ENCODE results near the gene TTC8. TPM values are rescaled to one million over a fixed set of nuclear protein-coding genes. Genes with fewer than 3 reads are reported as not detected.

Gene TTC8
- total and polyA plus RNA-seq, 2 donors (not counting 1 experiment from before 2014, with no cell fraction given) = 31.2 to 44.2 TPM

GRCh38 chr14:88802596-88802995, 21.9 kb upstream of the TTC8 start:
- no peaks in the 10 kb centered on the region for H4K20me1 ChIP-seq (ENCODE audit: control insufficient read depth, extremely low read depth, insufficient read depth, low read length)
- H3K9ac ChIP-seq (ENCODE audit: insufficient read depth, low read length) = no peak overlapping the region
- no peak overlapping the region for H3K27ac ChIP-seq (ENCODE audit: insufficient read depth, low read length)
- H3K79me2 ChIP-seq (ENCODE audit: control insufficient read depth, insufficient read depth, low read length) = no peaks in the 10 kb centered on the region
- TF ChIP-seq CTCF (conservative IDR thresholded peaks at IDR 0.05 in 1 of 2, IDR thresholded peaks at IDR 0.05 in 1 of 2; ENCODE audit: low read depth in 1 of 2, low read length in 2 of 2) = no peak
- no peak for TF ChIP-seq EZH2 (IDR thresholded peaks at IDR 0.05; ENCODE audit: low read length, missing control alignments)
- H3K36me3 ChIP-seq (ENCODE audit: control insufficient read depth, insufficient read depth, low read length) = no peaks in the 10 kb centered on the region
- no peak overlapping the region for H3K4me2 ChIP-seq (ENCODE audit: extremely low read depth, insufficient read depth, low read length)
- no peak for DNase-seq (ENCODE audit: low read depth in 2 of 2)
- no peak overlapping the region for H2AFZ ChIP-seq (ENCODE audit: low read length)
- H3K27me3 ChIP-seq (ENCODE audit: control insufficient read depth, insufficient read depth, low read length) = no peaks in the 10 kb centered on the region
- H3K4me3 ChIP-seq (replicated peaks in 1 of 4; ENCODE audit: control extremely low read depth in 1 of 4, insufficient read depth in 1 of 4, low read depth in 3 of 4, low read length in 4 of 4) = no peak overlapping the region
- no peaks in the 10 kb centered on the region for H3K9me3 ChIP-seq (ENCODE audit: control insufficient read depth, insufficient read depth, low read depth, low read length)
- no peaks in the 10 kb centered on the region for H3K4me1 ChIP-seq (ENCODE audit: control insufficient read depth, extremely low read depth, insufficient read depth, low read length)

- Histone ChIP-seq H4K20me1 (ENCODE audit: control insufficient read depth, extremely low read depth, insufficient read depth, low read length) (no peaks in the 10 kb centered on the region), H3K4me1 (ENCODE audit: control insufficient read depth, extremely low read depth, insufficient read depth, low read length) (no peaks in the 10 kb centered on the region), H3K4me2 (ENCODE audit: extremely low read depth, insufficient read depth, low read length) (no peak overlapping the region), H3K27me3 (ENCODE audit: control insufficient read depth, insufficient read depth, low read length) (no peaks in the 10 kb centered on the region), H2AFZ (ENCODE audit: low read length) (no peak overlapping the region), H3K9me3 (ENCODE audit: control insufficient read depth, insufficient read depth, low read depth, low read length) (no peaks in the 10 kb centered on the region), H3K4me3 (replicated peaks in 1 of 4; ENCODE audit: control extremely low read depth in 1 of 4, insufficient read depth in 1 of 4, low read depth in 3 of 4, low read length in 4 of 4) (no peak overlapping the region), H3K9ac (ENCODE audit: insufficient read depth, low read length) (no peak overlapping the region), H3K36me3 (ENCODE audit: control insufficient read depth, insufficient read depth, low read length) (no peaks in the 10 kb centered on the region), H3K27ac (ENCODE audit: insufficient read depth, low read length) (no peak overlapping the region), H3K79me2 (ENCODE audit: control insufficient read depth, insufficient read depth, low read length) (no peaks in the 10 kb centered on the region)
- DNase-seq (ENCODE audit: low read depth in 2 of 2) = no peak
- TF ChIP-seq EZH2 (IDR thresholded peaks at IDR 0.05; ENCODE audit: low read length, missing control alignments) (no peak), CTCF (conservative IDR thresholded peaks at IDR 0.05 in 1 of 2, IDR thresholded peaks at IDR 0.05 in 1 of 2; ENCODE audit: low read depth in 1 of 2, low read length in 2 of 2) (no peak)
Measured at GRCh38 chr14:88804035-88804434, 20.4 kb upstream of the TTC8 start.

GRCh38 chr14:88804477-88804876, 20.0 kb upstream of the TTC8 start:
- H2AFZ ChIP-seq (ENCODE audit: low read length) = no peak overlapping the region
- H3K4me2 ChIP-seq (ENCODE audit: extremely low read depth, insufficient read depth, low read length) = no peak overlapping the region
- H3K79me2 ChIP-seq (ENCODE audit: control insufficient read depth, insufficient read depth, low read length) = no peaks in the 10 kb centered on the region
- no peak overlapping the region for H3K27ac ChIP-seq (ENCODE audit: insufficient read depth, low read length)
- no peaks in the 10 kb centered on the region for H3K9me3 ChIP-seq (ENCODE audit: control insufficient read depth, insufficient read depth, low read depth, low read length)
- H3K9ac ChIP-seq (ENCODE audit: insufficient read depth, low read length) = no peak overlapping the region
- no peaks in the 10 kb centered on the region for H3K4me1 ChIP-seq (ENCODE audit: control insufficient read depth, extremely low read depth, insufficient read depth, low read length)
- H3K27me3 ChIP-seq (ENCODE audit: control insufficient read depth, insufficient read depth, low read length) = no peaks in the 10 kb centered on the region
- no peaks in the 10 kb centered on the region for H3K36me3 ChIP-seq (ENCODE audit: control insufficient read depth, insufficient read depth, low read length)
- TF ChIP-seq EZH2 (IDR thresholded peaks at IDR 0.05; ENCODE audit: low read length, missing control alignments) = no peak
- no peak for TF ChIP-seq CTCF (conservative IDR thresholded peaks at IDR 0.05 in 1 of 2, IDR thresholded peaks at IDR 0.05 in 1 of 2; ENCODE audit: low read depth in 1 of 2, low read length in 2 of 2)
- no peak for DNase-seq (ENCODE audit: low read depth in 2 of 2)
- no peaks in the 10 kb centered on the region for H4K20me1 ChIP-seq (ENCODE audit: control insufficient read depth, extremely low read depth, insufficient read depth, low read length)
- no peak overlapping the region for H3K4me3 ChIP-seq (replicated peaks in 1 of 4; ENCODE audit: control extremely low read depth in 1 of 4, insufficient read depth in 1 of 4, low read depth in 3 of 4, low read length in 4 of 4)
